ENCODE results near the gene IVL.

Gene IVL

GRCh38 chr1:152954436-152954835 lies 46.1 kb downstream of the IVL start:
- no peak for DNase-seq

DNA sequence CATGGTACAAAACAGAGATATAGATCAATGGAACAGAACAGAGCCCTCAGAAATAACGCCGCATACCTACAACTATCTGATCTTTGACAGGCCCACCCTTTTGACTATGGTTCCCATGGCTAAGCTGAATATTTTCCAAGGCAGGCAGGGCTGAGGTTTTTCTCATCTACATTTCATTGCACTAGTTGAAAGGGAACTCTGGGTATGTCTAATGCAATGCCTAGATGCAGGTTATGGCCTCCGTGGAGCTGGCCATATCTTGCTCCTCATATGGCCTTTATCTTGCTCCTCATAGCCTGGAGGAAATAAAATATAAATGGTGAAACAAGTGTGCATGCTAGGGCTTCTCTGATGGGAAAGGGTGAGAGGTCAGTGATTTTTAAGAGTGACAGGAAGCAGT lies 49.2 kb downstream of the IVL start:
- no peak for DNase-seq

- no peak for DNase-seq
These were observed 50.9 kb downstream of the IVL start for GRCh38 chr1:152959273-152959672.

- DNase-seq = no peak
These were observed 51.6 kb downstream of the IVL start for GRCh38 chr1:152959801-152960451.

DNA sequence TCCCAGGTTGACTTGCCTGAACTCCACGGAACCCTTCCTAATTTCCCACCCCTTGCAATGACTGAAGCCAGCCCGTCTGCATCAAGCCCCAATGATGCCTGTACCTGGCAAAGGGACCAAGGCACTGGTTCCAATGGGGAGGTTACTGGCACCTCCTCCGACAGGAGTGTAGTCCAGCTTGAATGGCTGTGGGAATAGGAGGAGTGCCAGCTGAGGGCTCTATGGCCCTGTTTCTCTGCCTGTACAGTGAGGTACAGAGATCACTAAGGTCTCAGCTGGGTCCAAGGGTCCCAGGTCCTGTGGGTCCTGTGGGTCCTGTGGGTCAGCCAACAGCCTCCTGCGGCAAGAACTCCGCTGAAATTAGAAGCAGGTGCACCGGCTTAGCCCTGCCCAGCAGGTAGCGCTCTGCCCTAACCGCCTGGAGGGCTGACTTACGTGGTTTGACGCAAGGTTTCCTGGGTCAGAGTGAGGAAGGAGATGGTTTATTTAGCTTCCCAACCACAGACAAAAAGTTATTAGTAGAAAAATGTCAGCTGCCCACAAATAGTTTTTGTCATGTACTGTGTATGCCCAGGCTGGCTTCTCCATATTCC lies 52.2 kb downstream of the IVL start:
- DNase-seq = no peak

Data from AML-193 (cell line).